ENCODE measurements around the gene OR6N1. TPM values are rescaled to one million over a fixed set of nuclear protein-coding genes. Genes with fewer than 3 reads are reported as not detected.

Gene OR6N1
- total and polyA plus RNA-seq, 3 donors from 2014 or later = 1.0 TPM; not detected in 2

- DNase-seq = no peak
- Histone ChIP-seq H3K27me3 (no peaks in the 10 kb centered on the region), H3K4me3 (no peak within 1 kb of the TSS), H3K27ac (no peak within 1 kb of the TSS), H3K4me1 (no peaks in the 10 kb centered on the region), H3K9me3 (no peaks in the 10 kb centered on the region), H3K36me3 (ENCODE audit: low read depth, missing control alignments) (no peaks in the 10 kb centered on the region)
- intact Hi-C loops (cut with DNase I; ENCODE audit: low total_unique reads) = no loop called here
- WGBS, 2 donors = 75 to 87% methylated on average over 2 of the region's 2 CpGs
- TF ChIP-seq POLR2A (IDR thresholded peaks at IDR 0.05) = no peak
- no peak for TF ChIP-seq CTCF (IDR thresholded peaks at IDR 0.05)
Observed at GRCh38 chr1:158720620-158721019, 51.4 kb downstream of the OR6N1 start, which contains the start of gene OR6K3. Gene OR6K3 (minus strand): TSS chr1:158720720. CDS start chr1:158718115, 2,605 bp downstream.

GRCh38 chr1:158719664-158720063 is 52.3 kb downstream of the OR6N1 start:
- H3K4me1 ChIP-seq = no peaks in the 10 kb centered on the region
- no peak for TF ChIP-seq CTCF (IDR thresholded peaks at IDR 0.05)
- no peak overlapping the region for H3K27ac ChIP-seq
- 68 to 79% methylated on average over 3 of the region's 3 CpGs for WGBS, 2 donors
- H3K27me3 ChIP-seq = no peaks in the 10 kb centered on the region
- no peaks in the 10 kb centered on the region for H3K9me3 ChIP-seq
- no peak overlapping the region for H3K4me3 ChIP-seq
- no peaks in the 10 kb centered on the region for H3K36me3 ChIP-seq (ENCODE audit: low read depth, missing control alignments)
- no peak for DNase-seq
- intact Hi-C loops (cut with DNase I; ENCODE audit: low total_unique reads) = no loop called here

GRCh38 chr1:158717344-158717743 is 54.7 kb downstream of the OR6N1 start:
- no peak for DNase-seq
- H3K4me1 ChIP-seq = no peaks in the 10 kb centered on the region
- no peak overlapping the region for H3K4me3 ChIP-seq
- 80 to 95% methylated on average over 6 of the region's 6 CpGs for WGBS, 2 donors
- no peaks in the 10 kb centered on the region for H3K27me3 ChIP-seq
- intact Hi-C loops (cut with DNase I; ENCODE audit: low total_unique reads) = no loop called here
- TF ChIP-seq CTCF (IDR thresholded peaks at IDR 0.05) (no peak), POLR2A (IDR thresholded peaks at IDR 0.05) (no peak)
- H3K36me3 ChIP-seq (ENCODE audit: low read depth, missing control alignments) = no peaks in the 10 kb centered on the region
- no peak overlapping the region for H3K27ac ChIP-seq
- H3K9me3 ChIP-seq = no peaks in the 10 kb centered on the region

GRCh38 chr1:158716335-158716734 is 55.7 kb downstream of the OR6N1 start:
- no peaks in the 10 kb centered on the region for H3K4me1 ChIP-seq
- no peaks in the 10 kb centered on the region for H3K36me3 ChIP-seq (ENCODE audit: low read depth, missing control alignments)
- DNase-seq = no peak
- no peaks in the 10 kb centered on the region for H3K9me3 ChIP-seq
- no peak overlapping the region for H3K4me3 ChIP-seq
- intact Hi-C loops (cut with DNase I; ENCODE audit: low total_unique reads) = no loop called here
- 77 to 80% methylated on average over 1 of the region's 1 CpG for WGBS, 2 donors
- no peaks in the 10 kb centered on the region for H3K27me3 ChIP-seq
- no peak overlapping the region for H3K27ac ChIP-seq
- TF ChIP-seq POLR2A (IDR thresholded peaks at IDR 0.05) = no peak
- TF ChIP-seq CTCF (IDR thresholded peaks at IDR 0.05) = no peak

GRCh38 chr1:158714754-158715153 is 57.2 kb downstream of the OR6N1 start:
- no peak for DNase-seq
- intact Hi-C loops (cut with DNase I; ENCODE audit: low total_unique reads) = no loop called here
- WGBS, 2 donors = 66 to 76% methylated on average over 1 of the region's 1 CpG
- Histone ChIP-seq H3K4me1 (no peaks in the 10 kb centered on the region), H3K9me3 (no peaks in the 10 kb centered on the region), H3K27me3 (no peaks in the 10 kb centered on the region), H3K27ac (no peak overlapping the region), H3K4me3 (no peak overlapping the region), H3K36me3 (ENCODE audit: low read depth, missing control alignments) (no peaks in the 10 kb centered on the region)
- no peak for TF ChIP-seq POLR2A (IDR thresholded peaks at IDR 0.05)
- TF ChIP-seq CTCF (IDR thresholded peaks at IDR 0.05) = no peak

All from testis (tissue), 3 donors.